NCI-H748 (cell line): ENCODE results near the gene PSMG1.
A peak's percentile ranks its signal among the peaks of the same experiment; 100 is the strongest.
"Not testable (repeated sequence)": the region's sequence is repeated elsewhere in the genome, so short reads cannot be mapped to it uniquely, and the experiment has no call there.

Experiments
- DNase-seq: peaks from one replicate; lab custom pipeline; 2025; ENCODE audit not compliant: unreplicated experiment; lab: John Stamatoyannopoulos, UW

PSMG1 gene

GRCh38 chr21:39157241-39157640 lies 26.0 kb downstream of the PSMG1 start:
- not testable (repeated sequence) for DNase-seq

- DNase-seq: no peak
Measured at GRCh38 chr21:39156024-39156423, 27.2 kb downstream of the PSMG1 start.

DNA sequence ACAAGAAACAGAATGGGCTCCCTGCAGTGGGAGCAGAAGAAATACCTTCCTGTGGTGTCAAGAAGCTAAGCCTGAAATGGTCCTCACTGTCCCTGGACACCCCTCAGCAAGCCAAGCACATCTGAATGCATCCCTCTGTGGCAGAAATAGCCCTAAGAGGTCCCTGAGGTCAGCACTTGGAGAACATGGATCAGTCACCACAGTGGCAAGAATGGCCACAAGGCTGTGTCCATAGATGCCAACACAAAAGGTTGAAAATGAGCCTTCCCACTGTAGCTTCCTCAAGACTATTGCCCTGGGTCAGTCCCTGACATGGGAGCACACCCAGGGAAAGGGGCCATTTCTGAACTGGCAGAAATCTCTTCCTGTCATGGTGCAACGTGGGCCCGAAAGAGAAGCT lies 27.7 kb downstream of the PSMG1 start:
- DNase-seq: no peak

GRCh38 chr21:39153842-39154241 lies 29.4 kb downstream of the PSMG1 start:
- no peak for DNase-seq

- no peak for DNase-seq
Measured at GRCh38 chr21:39153373-39153772, 29.9 kb downstream of the PSMG1 start.

DNA sequence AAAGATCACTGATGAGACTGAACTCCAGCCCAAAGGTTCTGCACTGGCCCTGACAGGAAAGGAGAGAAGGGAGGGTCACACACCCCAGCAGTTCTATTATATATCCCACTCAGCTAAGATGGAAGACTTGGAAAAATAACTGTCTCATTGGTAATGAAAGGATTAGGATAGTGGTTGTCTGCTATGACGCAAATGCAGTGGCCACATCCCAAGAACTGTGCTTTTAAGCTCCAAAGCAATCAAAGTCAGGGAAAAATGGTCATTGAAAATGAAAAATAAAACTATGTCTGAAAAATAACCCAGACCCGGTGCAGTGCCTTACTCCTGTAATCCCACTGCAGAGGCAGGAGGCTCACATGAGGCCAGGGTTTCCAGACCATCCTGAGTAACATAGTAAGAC lies 31.0 kb downstream of the PSMG1 start:
- DNase-seq: no peak

DNA sequence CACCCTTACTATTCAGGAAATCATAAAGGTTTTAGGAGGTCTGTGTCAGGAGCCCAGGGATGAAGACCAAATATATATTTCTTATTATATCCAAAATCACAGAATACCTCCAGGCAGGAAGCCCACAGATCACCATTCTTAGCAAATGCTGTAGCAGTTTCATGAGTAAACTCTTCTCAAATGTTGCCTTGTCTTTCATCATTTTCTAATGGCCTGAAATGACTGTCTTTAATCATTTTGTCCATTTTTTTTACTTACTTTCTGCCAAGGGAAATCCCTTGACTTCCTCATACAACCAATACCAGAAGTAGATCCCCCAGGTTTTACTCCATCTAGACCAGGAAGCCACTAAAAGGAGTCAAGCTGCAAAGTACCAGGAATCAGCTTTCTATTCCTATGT lies 32.4 kb downstream of the PSMG1 start:
- DNase-seq: no peak

GRCh38 chr21:39150316-39150715 lies 32.9 kb downstream of the PSMG1 start:
- DNase-seq: no peak

DNA sequence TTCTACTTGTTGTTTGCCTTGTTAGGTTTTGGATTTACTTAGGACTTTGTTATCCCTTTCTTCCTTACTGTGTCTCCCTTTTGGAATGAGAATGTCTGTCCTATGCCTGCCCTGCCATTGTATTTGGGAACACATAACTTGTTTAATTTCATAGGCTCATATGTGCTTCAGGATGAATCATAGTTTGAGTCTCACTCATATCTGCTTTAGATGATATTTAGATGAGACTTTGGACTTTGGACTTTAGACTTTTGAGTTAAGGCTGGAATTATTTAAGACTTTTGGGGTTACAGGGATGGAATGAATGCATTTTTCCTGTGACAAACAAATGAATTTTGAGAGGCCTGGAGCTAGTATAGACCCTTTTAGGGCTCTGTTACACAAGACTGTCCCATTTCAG lies 33.4 kb downstream of the PSMG1 start:
- no peak for DNase-seq

GRCh38 chr21:39148975-39149374 lies 34.3 kb downstream of the PSMG1 start:
- DNase-seq: no peak

DNA sequence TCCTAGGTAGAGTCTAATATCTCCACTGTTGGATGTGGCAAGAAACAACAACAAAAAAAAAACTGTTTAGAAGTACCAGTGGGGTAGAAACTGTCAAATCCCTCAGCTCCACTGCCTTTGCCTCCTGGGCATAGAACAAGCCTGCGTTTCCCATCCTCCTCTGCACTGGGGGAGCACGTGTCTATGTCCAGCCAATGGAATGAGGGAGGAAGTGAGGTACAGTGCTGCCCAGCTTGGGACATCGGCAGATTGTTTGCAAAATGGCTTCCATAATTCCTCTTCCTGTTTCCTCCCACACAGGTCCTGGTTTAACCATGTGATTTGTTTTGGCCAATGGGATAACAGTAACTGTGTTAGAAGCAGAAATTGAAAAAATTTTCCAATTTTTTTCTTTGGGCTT lies 39.1 kb downstream of the PSMG1 start:
- DNase-seq: no peak

GRCh38 chr21:39142972-39143371 lies 40.3 kb downstream of the PSMG1 start:
- no peak for DNase-seq

GRCh38 chr21:39141502-39141901 lies 41.7 kb downstream of the PSMG1 start:
- DNase-seq: peak; percentile 74

DNA sequence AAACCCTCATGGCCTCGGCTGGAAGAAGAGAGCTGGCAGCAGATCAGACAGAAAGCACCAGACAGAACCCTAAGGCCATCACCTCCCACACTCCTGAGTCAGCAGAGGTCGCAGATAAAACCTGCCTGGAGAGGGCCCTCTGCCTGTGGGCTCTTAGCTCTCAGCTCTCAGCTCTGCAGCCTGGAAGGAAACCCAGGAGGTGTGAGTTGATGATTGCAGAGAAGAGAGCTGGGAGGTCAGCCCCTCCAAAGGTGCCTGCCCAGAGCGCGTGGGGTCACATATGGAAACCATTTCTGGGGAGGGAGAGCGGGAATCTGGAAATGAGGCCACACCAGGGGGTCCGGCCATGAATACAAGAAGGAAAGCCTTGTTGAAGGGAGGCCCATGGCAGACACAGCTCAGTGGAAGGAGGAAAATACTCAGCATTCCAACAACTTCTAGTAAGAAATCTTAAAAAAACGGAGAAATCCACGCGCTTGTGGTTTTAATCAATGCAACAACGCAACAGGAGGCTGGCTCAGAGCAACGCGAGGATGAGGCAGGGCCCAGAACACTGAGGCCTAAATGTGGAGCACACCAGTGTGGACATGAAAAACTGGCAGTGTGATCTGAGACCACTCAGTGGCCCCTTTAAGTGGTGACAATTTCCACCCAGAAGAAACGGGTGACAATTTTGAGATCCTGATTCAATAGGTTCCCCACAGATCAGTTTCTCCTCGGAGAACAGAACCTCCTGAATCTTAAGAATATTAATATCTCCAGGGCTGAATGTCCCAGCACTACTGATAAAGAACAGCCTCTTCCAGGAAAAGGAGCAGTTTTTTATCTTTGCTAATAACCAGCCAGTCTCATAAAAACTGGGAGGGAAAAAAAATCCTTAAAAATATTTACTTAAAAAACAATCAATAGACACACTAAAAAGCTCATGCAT lies 45.7 kb downstream of the PSMG1 start:
- DNase-seq: no peak

DNA sequence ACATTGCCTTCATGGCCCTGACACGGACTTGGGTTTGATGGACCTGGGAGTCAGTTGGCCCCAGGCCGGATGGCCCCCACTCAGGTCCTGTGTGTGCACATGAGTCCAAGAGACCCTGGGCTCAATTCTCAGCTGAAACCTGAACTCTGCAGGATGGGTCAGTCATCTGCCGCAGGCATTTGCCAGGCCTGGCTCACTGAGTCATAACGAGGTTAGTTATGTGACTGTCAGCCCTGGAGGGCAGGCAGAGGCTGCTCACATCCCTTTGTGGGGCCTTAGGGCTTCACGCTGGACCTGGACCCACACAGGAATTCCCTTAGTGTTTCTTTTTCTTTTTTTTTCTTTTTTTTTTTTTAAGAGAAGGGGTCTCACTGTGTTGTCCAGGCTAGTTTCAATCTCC lies 46.5 kb downstream of the PSMG1 start:
- DNase-seq: no peak

DNA sequence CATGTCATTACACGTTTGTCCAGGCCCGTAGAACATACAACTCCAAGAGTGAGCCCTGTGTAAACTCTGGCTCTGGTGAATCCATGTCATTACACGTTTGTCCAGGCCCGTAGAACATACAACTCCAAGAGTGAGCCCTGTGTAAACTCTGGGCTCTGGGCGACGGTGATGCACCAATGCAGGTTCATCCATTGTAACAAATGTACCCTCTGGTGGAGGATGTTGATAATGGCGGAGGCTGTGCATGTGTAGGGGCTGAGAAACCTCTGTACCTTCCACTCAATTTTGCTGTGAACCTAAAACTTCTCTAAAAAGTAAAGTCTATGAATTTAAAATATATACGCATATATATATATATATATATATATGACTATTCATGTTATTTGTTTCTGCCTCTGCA lies 47.1 kb downstream of the PSMG1 start:
- DNase-seq: peak; percentile 80

- DNase-seq: no peak
Measured at GRCh38 chr21:39134288-39134810, 48.9 kb downstream of the PSMG1 start.

DNA sequence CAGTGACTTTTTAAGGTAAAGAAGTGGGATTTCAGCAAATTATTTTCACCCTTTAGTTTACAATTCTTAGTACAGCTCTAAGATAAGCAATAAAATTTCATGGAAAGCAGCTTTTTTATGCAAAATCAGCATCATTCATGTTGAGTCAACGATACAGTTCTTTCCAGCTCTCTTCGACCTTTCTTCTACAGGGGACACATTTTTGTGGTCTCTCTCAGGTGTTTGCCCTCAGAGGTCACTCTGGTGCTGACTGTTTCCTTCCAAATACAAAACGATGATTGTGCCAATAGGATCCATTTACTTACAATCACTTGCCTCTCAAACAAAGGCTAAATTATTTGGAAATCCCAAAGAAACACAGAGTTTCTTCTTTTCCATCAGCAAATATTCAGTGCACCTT lies 51.0 kb downstream of the PSMG1 start:
- DNase-seq: no peak

GRCh38 chr21:39131791-39132190 lies 51.5 kb downstream of the PSMG1 start:
- no peak for DNase-seq

DNA sequence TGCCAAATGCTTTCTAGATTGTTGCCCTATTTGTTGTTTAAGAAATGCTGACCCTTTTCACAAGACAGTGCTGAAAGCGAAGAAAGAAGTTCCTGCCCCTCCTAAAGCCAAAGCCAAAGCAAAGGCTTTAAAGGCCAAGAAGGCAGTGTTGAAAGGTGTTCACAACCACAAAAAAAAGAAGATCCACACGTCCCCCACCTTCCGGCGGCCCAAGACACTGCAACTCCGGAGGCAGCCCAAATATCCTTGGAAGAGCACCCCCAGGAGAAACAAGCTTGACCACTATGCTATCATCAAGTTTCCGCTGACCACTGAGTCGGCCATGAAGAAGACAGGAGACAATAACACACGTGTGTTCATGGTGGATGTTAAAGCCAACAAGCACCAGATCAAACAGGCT lies 55.7 kb downstream of the PSMG1 start:
- DNase-seq: no peak

DNA sequence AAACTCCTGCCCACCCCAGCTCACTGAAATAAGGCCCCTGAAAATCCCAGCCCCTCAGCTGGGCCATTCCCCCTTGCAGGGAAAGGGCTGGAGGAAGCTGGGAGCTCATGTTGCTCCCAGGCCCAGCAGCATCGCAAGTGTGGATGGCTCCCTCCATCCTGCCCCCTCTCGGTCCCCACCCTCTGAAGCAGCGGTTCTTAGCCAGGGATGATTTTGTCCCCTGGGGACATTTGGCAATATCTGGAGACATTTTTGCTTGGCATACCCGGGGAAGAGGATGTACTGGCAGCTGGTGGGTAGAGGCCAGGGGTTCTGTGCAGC lies 56.8 kb downstream of the PSMG1 start:
- no peak for DNase-seq

- DNase-seq: peak; percentile 87
Measured at GRCh38 chr21:39125752-39126485, 57.3 kb downstream of the PSMG1 start.
